GM12878 (cell line): ENCODE results near the gene XPNPEP2. TPM values are rescaled to one million over a fixed set of nuclear protein-coding genes. Genes with fewer than 3 reads are reported as not detected.

Experiments
- ATAC-seq: fragments of 200-7000 bp; cut with Tn5 transposase; 3 replicates; pipeline ENCODE4 v1.9.1; 2020; ENCODE audit warnings: mild to moderate bottlenecking, moderate library complexity
- Bru-seq: library from RNA; stranded (reverse); fragments of 400-500 nt; gene quantifications from one replicate; lab custom pipeline; 2021; lab: Mats Ljungman, UMichigan
- BruChase-seq, 2 experiments: library from RNA; stranded (reverse); fragments of 400-500 nt; gene quantifications; one replicate each; lab custom pipeline; 2021; lab: Mats Ljungman, UMichigan
- BruUV-seq: library from RNA; stranded (reverse); fragments of 400-500 nt; replicated peaks from 2 replicates; lab custom pipeline; 2021; lab: Mats Ljungman, UMichigan
- CTCF ChIA-PET: fragments of 300-600 bp; sonication (Branson Sonifier 250); formaldehyde crosslinking; extraction: SDS; loops from one replicate; lab custom pipeline; 2021; ENCODE audit warnings: inconsistent platforms; lab: Yijun Ruan, JAX
- POLR2A ChIA-PET: fragments of 350-600 bp; formaldehyde crosslinking; extraction: SDS; loops from one replicate; lab custom pipeline; 2021; ENCODE audit warnings: inconsistent platforms; lab: Charles Lee
- RAD21 ChIA-PET: fragments of 300-600 bp; sonication (Branson Sonifier 250); formaldehyde crosslinking; loops from one replicate; lab custom pipeline; 2023; ENCODE audit warnings: antibody characterized with exemption; ENCODE audit not compliant: unreplicated experiment; lab: Charles Lee
- SMC1A ChIA-PET: fragments of 300-600 bp; sonication (Branson Sonifier 250); formaldehyde crosslinking; loops from one replicate; lab custom pipeline; 2023; ENCODE audit not compliant: unreplicated experiment, uncharacterized antibody; lab: Charles Lee
- DNase-seq: peaks from one replicate; pipeline ENCODE4 v3.0.0-alpha.2; 2011; ENCODE audit warnings: low read depth, low spot score
- FAIRE-seq: peaks from 3 replicates; lab custom pipeline; 2011; peaks lifted over from hg19 to GRCh38; lab: Jason Lieb, UNC
- H2AFZ ChIP-seq: 2 replicates; pipeline ENCODE4 v1.6.0; 2011; ENCODE audit warnings: low read depth, low read length, control low read depth; ENCODE audit not compliant: control insufficient read depth
- H3K27ac ChIP-seq: 2 replicates; pipeline ENCODE4 v1.5.1; 2011; ENCODE audit warnings: control low read depth; ENCODE audit not compliant: control insufficient read depth, insufficient read depth
- H3K27me3 ChIP-seq, 2 experiments: replicated peaks in 1 of 2; 2 replicates each; pipeline versions ENCODE4 v1.6.0 to v1.6.1; 2011; ENCODE audit warnings: low read length in 1 of 2; ENCODE audit not compliant: control insufficient read depth in 2 of 2, insufficient read depth in 2 of 2
- H3K36me3 ChIP-seq, 2 experiments: 2 replicates each; pipeline ENCODE4 v1.5.1; 2011; ENCODE audit warnings: low read length in 1 of 2; ENCODE audit not compliant: control insufficient read depth in 2 of 2, insufficient read depth in 2 of 2
- H3K4me1 ChIP-seq: 2 replicates; pipeline ENCODE4 v1.6.1; 2011; ENCODE audit warnings: mild to moderate bottlenecking, low read length, moderate library complexity, mixed read lengths; ENCODE audit not compliant: control insufficient read depth, insufficient read depth
- H3K4me2 ChIP-seq: 2 replicates; pipeline ENCODE4 v1.6.0; 2011; ENCODE audit warnings: control low read depth; ENCODE audit not compliant: control insufficient read depth, insufficient read depth
- H3K4me3 ChIP-seq: fragments of 200-600 bp; sonication (generic); 2 replicates; pipeline ENCODE4 v1.5.1; 2016
- H3K79me2 ChIP-seq: 2 replicates; pipeline ENCODE4 v1.6.0; 2011; ENCODE audit warnings: low read length; ENCODE audit not compliant: control insufficient read depth, insufficient read depth
- H3K9ac ChIP-seq: 2 replicates; pipeline ENCODE4 v1.8.0; 2011; ENCODE audit warnings: low read length, control low read depth, mixed read lengths; ENCODE audit not compliant: control insufficient read depth, insufficient read depth
- H3K9me3 ChIP-seq: replicated peaks from 3 replicates; pipeline ENCODE4 v1.5.1; 2011; ENCODE audit warnings: mild to moderate bottlenecking, low read length; ENCODE audit not compliant: control insufficient read depth, insufficient read depth
- H4K20me1 ChIP-seq: 2 replicates; pipeline ENCODE4 v1.6.0; 2011; ENCODE audit not compliant: control insufficient read depth, insufficient read depth
- BCL3 ChIP-seq: IDR thresholded peaks from 2 replicates; pipeline ENCODE4 v1.6.1; 2011; ENCODE audit warnings: borderline replicate concordance, low read depth, mild to moderate bottlenecking, moderate library complexity, low read length; ENCODE audit not compliant: insufficient read depth, poor library complexity, severe bottlenecking
- DPF2 ChIP-seq: fragments of 450-650 bp; IDR thresholded peaks from 2 replicates; pipeline ENCODE4 v1.6.1; 2017; ENCODE audit warnings: mild to moderate bottlenecking
- E2F8 ChIP-seq: fragments of 450-650 bp; IDR thresholded peaks from 2 replicates; pipeline ENCODE4 v1.6.1; 2018; ENCODE audit warnings: mild to moderate bottlenecking, low read depth, moderate library complexity; ENCODE audit not compliant: partially characterized antibody
- EP300 ChIP-seq, 2 experiments: fragments of 150-350 bp in 1 of 2; IDR thresholded peaks; 2 replicates each; pipeline ENCODE4 v1.6.1; 2011 to 2012; ENCODE audit warnings: low read depth in 2 of 2, low read length in 2 of 2, borderline replicate concordance in 1 of 2, improper control_type of control experiment in 1 of 2, inconsistent platforms in 1 of 2; ENCODE audit not compliant: control insufficient read depth in 1 of 2
- PAX5 ChIP-seq: IDR thresholded peaks from 2 replicates; pipeline ENCODE4 v1.6.1; 2011; ENCODE audit warnings: low read depth, low read length, borderline replicate concordance
- PML ChIP-seq: IDR thresholded peaks from 2 replicates; pipeline ENCODE4 v1.6.1; 2012; ENCODE audit warnings: low read length, inconsistent platforms
- SUZ12 ChIP-seq: fragments of 200-600 bp; sonication (generic); IDR thresholded peaks from one replicate; pipeline ENCODE4 v1.6.1; 2018; ENCODE audit warnings: antibody characterized with exemption, mild to moderate bottlenecking; ENCODE audit not compliant: unreplicated experiment
- YY1 ChIP-seq: IDR thresholded peaks from 2 replicates; pipeline ENCODE4 v1.6.1; 2011; ENCODE audit warnings: low read depth, mild to moderate bottlenecking, low read length
- WGBS: methylation state at CpG from one replicate; pipeline ENCODE4 v1.1.6; 2016; ENCODE audit warnings: low lambda C conversion rate; ENCODE audit not compliant: insufficient replicate concordance, insufficient coverage; ENCODE audit errors: missing lambda C conversion rate; 5-methylcytosine and 5-hydroxymethylcytosine counted together
- in situ Hi-C: fragments of 300-500 bp; cut with MboI; formaldehyde crosslinking; loops from 9 replicates; pipeline ENCODE4 v1.14.3; 2018; ENCODE audit warnings: mixed read lengths
- intact Hi-C: fragments of 100-400 bp; cut with micrococcal nuclease; formaldehyde crosslinking; loops from one replicate; pipeline ENCODE4 v1.14.2; 2022; ENCODE audit not compliant: unreplicated experiment
- long read RNA-seq, 2 experiments: library from polyadenylated mRNA; unstranded; transcript quantifications; one replicate each; pipeline ENCODE4 v2.0.0, GENCODE V29; 2019 to 2020
- polyA minus RNA-seq, 3 experiments: library from RNA; depleted of rRNA, polyadenylated mRNA; stranded (reverse); fragments of >200 nt; gene quantifications; 2 replicates each; pipeline ENCODE4 v1.2.3, GENCODE V29; 2011
- polyA plus RNA-seq, 11 experiments: library from polyadenylated mRNA; depleted of rRNA in 4 of 11; unstranded in 6 of 11; stranded (reverse) in 5 of 11; fragments of >200 nt; fragmentation: Nextera tagmentation in 4 of 11; fragmentation: Illumina TruSeq in 1 of 11; extraction: Ambion mirVana in 4 of 11; extraction: Trizol in 1 of 11; gene quantifications; 1 replicate in 1 of 11; 2 replicates in 10 of 11; pipeline versions ENCODE4 v1.2.1 to v1.2.3, GENCODE V29; 2011 to 2016; ENCODE audit warnings: inconsistent platforms in 2 of 11, missing spikeins in 2 of 11, low read depth in 1 of 11
- total RNA-seq, 4 experiments: library from RNA; depleted of rRNA in 3 of 4; stranded (reverse); fragments of >200 nt in 3 of 4; fragmentation: Illumina TruSeq in 1 of 4; extraction: Trizol in 1 of 4; gene quantifications; 2 replicates each; pipeline versions ENCODE4 v1.2.1 to v1.2.3, GENCODE V29; 2013 to 2021

XPNPEP2 gene
- not detected in 2 replicates for total RNA-seq (2013; cell fraction: nucleolus; rRNA removed)
- 0.17 and 0.27 TPM in 2 replicates for total RNA-seq (2014; rRNA removed)
- 0.13 and 0.14 TPM in 2 replicates for total RNA-seq (2014; rRNA removed; fragmentation: Illumina TruSeq; extraction: Trizol)
- 0.21 and 0.27 TPM in 2 replicates for total RNA-seq (2021)
- 0.13 TPM for polyA plus RNA-seq (2011; ENCODE audit: low read depth)
- 0.04 TPM in 2 replicates for polyA plus RNA-seq (2011; rRNA removed)
- 0.05 and 0.06 TPM in 2 replicates for polyA plus RNA-seq (2011; cell fraction: cytosol; rRNA removed)
- 0.04 and 0.06 TPM in 2 replicates for polyA plus RNA-seq (2011; cell fraction: nucleus; rRNA removed)
- polyA plus RNA-seq (2012): 0.05 and 0.07 TPM in 2 replicates
- polyA plus RNA-seq (2014; fragmentation: Illumina TruSeq; extraction: Trizol): 0.21 and 0.32 TPM in 2 replicates
- under 1 TPM; 0.08 to 0.26 TPM for polyA plus RNA-seq (2014; fragmentation: Nextera tagmentation; extraction: Ambion mirVana)
- polyA plus RNA-seq (2014; rRNA removed): 0.24 and 0.37 TPM in 2 replicates
- under 1 TPM; 0.05 to 0.06 TPM for polyA plus RNA-seq (2016; fragmentation: Nextera tagmentation; extraction: Ambion mirVana)
- polyA minus RNA-seq (2011; rRNA and poly(A)+ RNA removed): not detected in 2 replicates
- not detected in 2 replicates for polyA minus RNA-seq (2011; cell fraction: cytosol; rRNA and poly(A)+ RNA removed)
- polyA minus RNA-seq (2011; cell fraction: nucleus; rRNA and poly(A)+ RNA removed): not detected in 2 replicates
- percentile 8 among the genes with signal in this experiment for Bru-seq, nascent RNA
- BruChase-seq, experiment 1, labeled RNA remaining after a 6-hour chase: percentile 6 among the genes with signal in this experiment
- not detected for BruChase-seq, experiment 2, labeled RNA remaining after a 2-hour chase
- long read RNA-seq, experiment 1: 0 reads
- long read RNA-seq, experiment 2: 0 reads

DNA sequence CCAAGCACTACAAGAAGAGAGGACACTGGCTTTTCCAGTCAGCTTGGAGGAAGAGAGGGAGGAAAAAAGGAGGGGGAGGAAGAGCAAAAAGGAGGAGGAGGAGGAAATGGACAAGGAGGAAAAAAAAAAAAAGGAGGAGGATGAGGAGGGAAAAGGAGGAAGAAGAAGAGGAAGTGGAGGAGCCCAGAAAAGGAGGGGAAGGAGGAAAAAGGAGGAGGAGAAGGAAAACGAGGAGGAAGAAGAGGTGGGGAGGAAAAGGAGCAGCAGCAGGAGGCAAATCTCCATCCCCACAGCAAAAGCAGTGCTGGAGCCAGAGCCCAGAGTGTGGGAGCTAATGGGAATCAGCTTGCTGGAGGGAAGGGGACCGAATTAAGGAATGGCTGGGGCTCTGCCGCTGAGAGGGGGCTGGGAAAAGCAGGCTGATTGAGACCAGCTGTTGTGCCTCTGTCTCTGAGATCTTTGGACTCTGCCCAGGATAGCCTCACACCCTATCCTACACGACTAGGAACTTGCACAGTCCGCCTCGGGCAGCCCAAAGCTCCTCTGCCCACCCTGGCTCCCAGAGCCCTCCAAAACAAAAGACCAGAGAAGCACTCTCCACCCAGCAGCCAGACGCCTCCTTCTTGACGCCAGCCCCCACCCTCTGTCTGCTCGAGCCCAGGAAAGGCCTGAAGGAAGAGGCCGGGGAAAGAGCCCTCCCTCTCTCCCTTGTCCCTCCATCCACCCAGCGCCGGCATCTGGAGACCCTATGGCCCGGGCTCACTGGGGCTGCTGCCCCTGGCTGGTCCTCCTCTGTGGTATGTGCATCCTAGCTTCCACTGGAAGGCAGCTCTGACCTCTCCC, at the start of gene XPNPEP2:
Gene XPNPEP2, plus strand, starts transcription at position 514 of the 843 bp plus-strand sequence. Its CDS starts 235 bp downstream, at position 749.
- SMC1A ChIA-PET: interaction anchor here (0.8 to 1.4 kb wide), 3 partner anchors 34 to 423 kb away, joined by 3 to 4 read pairs (median 3); no protein-coding TSS in a partner anchor
- no peak within 1 kb of the TSS for H3K4me2 ChIP-seq
- TF ChIP-seq PAX5 (no peak), E2F8 (no peak), BCL3 (no peak), EP300 (IDR thresholded peaks at IDR 0.05; ENCODE audit: borderline replicate concordance in 1 of 2, control insufficient read depth in 1 of 2, low read depth in 2 of 2, low read length in 2 of 2) (no peak), YY1 (no peak), DPF2 (no peak), SUZ12 (no peak), PML (no peak)
- TF ChIP-seq, all 136 proteins: peak for 0
- no peak within 1 kb of the TSS for H3K9ac ChIP-seq
- ATAC-seq (peak; percentile 24; the same call in 2 of the 3 replicates), FAIRE-seq (no peak), DNase-seq (no peak)
- BruUV-seq: no TSS peak
- in situ Hi-C loops (no loop called here), intact Hi-C loops (no loop called here)
- 37% methylated on average over 13 of the region's 13 CpGs for WGBS
- H3K27me3 ChIP-seq: no peaks in the 10 kb centered on the region
- H3K27ac ChIP-seq: no peak within 1 kb of the TSS
- RAD21 ChIA-PET: interaction anchor here (0.7 to 3.2 kb wide), 4 partner anchors 43 to 85 kb away, joined by 3 to 11 read pairs (median 4); no protein-coding TSS in a partner anchor
- no peaks in the 10 kb centered on the region for H3K36me3 ChIP-seq
- H3K79me2 ChIP-seq: no peaks in the 10 kb centered on the region
- no peaks in the 10 kb centered on the region for H3K9me3 ChIP-seq
- no peak within 1 kb of the TSS for H3K4me3 ChIP-seq
- H3K4me1 ChIP-seq: no peaks in the 10 kb centered on the region
- CTCF ChIA-PET: interaction anchor here (0.6 to 1.9 kb wide), 4 partner anchors 12 to 48 kb away, joined by 3 to 8 read pairs (median 5); no protein-coding TSS in a partner anchor
- H2AFZ ChIP-seq: no peak within 1 kb of the TSS
- POLR2A ChIA-PET: no interaction called here
- no peaks in the 10 kb centered on the region for H4K20me1 ChIP-seq
